Adipocyte (in vitro differentiated cells): Measurements from ENCODE around the gene LYPD8.

Experiments used
- DNase-seq: peaks from one replicate; pipeline ENCODE4 v3.0.0-alpha.2; 2015; ENCODE audit warnings: low read depth
- H3K27me3 ChIP-seq: replicated peaks from 2 replicates; pipeline ENCODE4 v1.7.0; 2013; ENCODE audit warnings: mild to moderate bottlenecking, low read length, moderate library complexity; ENCODE audit not compliant: control insufficient read depth, insufficient read depth
- H3K36me3 ChIP-seq: 2 replicates; pipeline ENCODE4 v1.7.0; 2013; ENCODE audit warnings: low read length, mild to moderate bottlenecking, moderate library complexity; ENCODE audit not compliant: control insufficient read depth, insufficient read depth, severe bottlenecking
- H3K4me1 ChIP-seq: 2 replicates; pipeline ENCODE4 v1.7.0; 2013; ENCODE audit warnings: mild to moderate bottlenecking, low read length, moderate library complexity; ENCODE audit not compliant: control insufficient read depth, insufficient read depth
- H3K4me3 ChIP-seq: 2 replicates; pipeline ENCODE4 v1.7.0; 2013; ENCODE audit warnings: mild to moderate bottlenecking, low read length, moderate library complexity
- H3K9ac ChIP-seq: 2 replicates; pipeline ENCODE4 v1.7.0; 2013; ENCODE audit warnings: mild to moderate bottlenecking, low read length, moderate library complexity
- H3K9me3 ChIP-seq: 2 replicates; pipeline ENCODE4 v1.7.0; 2013; ENCODE audit warnings: mild to moderate bottlenecking, low read length, moderate library complexity; ENCODE audit not compliant: control insufficient read depth

Gene LYPD8

DNA sequence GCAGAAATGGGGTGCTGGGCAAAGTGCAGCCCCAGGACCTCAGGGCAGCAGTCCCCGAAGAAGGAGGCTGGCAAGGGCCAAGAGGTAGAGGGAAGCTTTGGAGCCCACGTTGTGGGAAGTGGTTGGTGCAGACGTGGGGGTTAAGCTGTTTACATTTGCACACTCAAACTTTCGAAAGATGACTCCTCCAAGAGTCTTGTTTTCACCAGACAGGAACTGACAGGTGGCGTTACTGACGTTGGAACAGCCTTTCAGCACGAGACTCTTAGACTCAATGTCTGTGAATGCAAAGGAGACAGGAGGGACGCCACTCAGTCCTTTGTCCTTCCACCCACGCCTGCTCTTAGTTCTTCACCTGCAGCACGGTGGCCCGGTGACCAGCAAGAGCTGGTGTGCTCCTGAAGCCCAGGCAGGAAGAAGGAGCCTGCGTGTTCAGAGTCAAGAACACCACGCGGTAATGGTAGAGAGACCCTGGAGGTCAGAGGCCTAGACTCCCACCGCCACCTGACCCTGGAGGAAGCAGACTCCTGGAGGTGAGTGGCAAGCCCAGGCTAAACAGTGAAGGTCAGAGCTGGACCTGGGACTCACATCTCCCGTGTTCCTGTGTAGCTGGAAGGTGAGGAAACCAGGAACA, 15.9 kb downstream of the LYPD8 start:
- Histone ChIP-seq H3K4me3 (no peak overlapping the region), H3K4me1 (no peaks in the 10 kb centered on the region)
- DNase-seq: no peak

GRCh38 chr1:248737457-248737856, 18.1 kb downstream of the LYPD8 start:
- no peak overlapping the region for H3K9ac ChIP-seq
- no peaks in the 10 kb centered on the region for H3K36me3 ChIP-seq
- H3K27me3 ChIP-seq: no peaks in the 10 kb centered on the region
- no peaks in the 10 kb centered on the region for H3K4me1 ChIP-seq
- H3K9me3 ChIP-seq: no peaks in the 10 kb centered on the region
- no peak overlapping the region for H3K4me3 ChIP-seq
- DNase-seq: no peak

More for the DNA sequence above, 15.9 kb downstream of the LYPD8 start:
- no peak overlapping the region for H3K9ac ChIP-seq
- no peaks in the 10 kb centered on the region for H3K36me3 ChIP-seq
- no peaks in the 10 kb centered on the region for H3K9me3 ChIP-seq
- no peaks in the 10 kb centered on the region for H3K27me3 ChIP-seq

DNA sequence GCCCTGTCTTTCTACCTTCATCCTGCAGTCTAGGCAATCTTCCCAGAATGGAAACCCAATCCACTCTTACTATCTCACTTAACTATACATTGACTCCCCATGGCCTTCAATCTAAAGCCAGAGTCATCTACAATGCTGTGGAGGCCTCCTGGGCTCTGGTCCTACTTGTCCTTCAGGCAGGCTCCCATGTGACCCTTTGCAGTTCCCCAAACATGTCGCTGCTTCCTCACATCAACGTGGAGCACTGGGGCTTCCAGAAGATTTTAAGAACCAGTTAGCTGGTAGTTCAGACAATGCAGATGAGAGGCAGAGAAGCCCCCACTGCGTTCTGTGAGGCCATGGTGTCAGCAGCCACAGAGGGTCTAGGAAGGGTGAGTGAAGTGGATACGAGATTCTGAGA, 18.6 kb downstream of the LYPD8 start:
- H3K36me3 ChIP-seq: no peaks in the 10 kb centered on the region
- H3K4me3 ChIP-seq: no peak overlapping the region
- H3K9me3 ChIP-seq: no peaks in the 10 kb centered on the region
- DNase-seq: no peak
- no peaks in the 10 kb centered on the region for H3K27me3 ChIP-seq
- no peak overlapping the region for H3K9ac ChIP-seq
- no peaks in the 10 kb centered on the region for H3K4me1 ChIP-seq

GRCh38 chr1:248733566-248733965, 22.0 kb downstream of the LYPD8 start:
- DNase-seq: no peak
- Histone ChIP-seq H3K9ac (no peak overlapping the region), H3K9me3 (no peaks in the 10 kb centered on the region), H3K36me3 (no peaks in the 10 kb centered on the region), H3K4me1 (no peaks in the 10 kb centered on the region), H3K4me3 (no peak overlapping the region), H3K27me3 (no peaks in the 10 kb centered on the region)

DNA sequence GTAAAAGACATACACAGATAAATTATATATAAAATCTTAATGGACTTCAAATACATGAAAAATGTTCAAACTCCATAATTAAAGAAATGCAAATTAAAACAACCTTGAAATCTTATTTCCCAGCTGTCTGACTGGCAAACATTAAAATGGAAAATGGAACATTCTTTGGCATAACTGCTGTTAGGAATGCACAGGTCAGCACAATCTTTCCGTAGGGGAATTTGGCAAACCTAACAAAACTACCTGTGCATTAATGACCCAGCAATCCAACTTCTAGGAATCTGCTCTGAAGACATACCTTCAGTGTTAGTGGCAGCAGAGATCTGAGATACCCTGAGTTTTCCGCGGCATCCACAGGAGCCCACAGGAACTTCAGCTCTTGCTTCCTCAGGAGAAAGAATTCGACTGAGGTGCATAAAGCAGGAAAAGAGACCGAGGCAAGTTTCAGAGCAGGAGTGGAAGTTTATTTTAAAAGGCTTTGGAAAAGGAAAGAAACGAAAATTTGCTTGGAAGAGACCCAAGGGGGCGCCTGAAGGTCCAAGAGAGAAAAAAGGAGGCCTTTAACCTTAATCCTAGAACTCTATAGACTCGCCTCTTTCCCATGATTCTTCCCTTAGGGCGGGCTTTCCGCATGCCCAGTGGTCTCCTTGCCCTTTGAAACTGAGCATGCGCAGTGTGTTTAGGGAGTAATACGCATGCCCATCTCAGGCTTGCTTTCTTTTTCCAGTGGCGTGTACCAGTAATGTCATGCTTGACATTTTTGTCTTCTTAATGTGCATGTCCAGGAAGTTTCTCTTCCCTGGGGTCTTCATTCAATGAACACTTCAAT, 24.8 kb downstream of the LYPD8 start:
- H3K4me3 ChIP-seq: no peak overlapping the region
- H3K9ac ChIP-seq: no peak overlapping the region
- H3K36me3 ChIP-seq: no peaks in the 10 kb centered on the region
- H3K4me1 ChIP-seq: no peaks in the 10 kb centered on the region
- H3K27me3 ChIP-seq: no peaks in the 10 kb centered on the region
- no peaks in the 10 kb centered on the region for H3K9me3 ChIP-seq
- DNase-seq: no peak

DNA sequence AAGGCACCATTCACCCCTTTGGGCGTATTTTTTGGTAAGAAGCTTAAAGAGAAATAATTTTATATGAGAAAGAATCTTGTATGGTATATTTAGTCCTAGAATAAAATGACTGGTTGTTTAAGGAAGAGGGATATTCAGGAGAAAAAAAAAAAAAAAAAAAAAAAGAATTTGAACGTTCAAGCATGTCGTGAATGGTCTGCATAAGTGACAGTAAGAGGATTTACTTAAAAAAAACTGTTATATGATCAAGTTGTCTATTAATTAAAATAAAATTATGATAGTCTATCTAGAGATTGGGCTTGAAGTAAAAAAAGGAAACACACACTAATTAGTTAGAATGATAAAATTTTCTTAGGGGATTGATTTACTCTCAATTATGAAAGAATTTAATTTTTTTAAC, 41.3 kb downstream of the LYPD8 start:
- Histone ChIP-seq H3K4me3 (no peak overlapping the region), H3K9me3 (peaks cover 40% of the 10 kb centered on the region), H3K4me1 (no peaks in the 10 kb centered on the region), H3K9ac (no peak overlapping the region), H3K36me3 (no peaks in the 10 kb centered on the region), H3K27me3 (no peaks in the 10 kb centered on the region)
- DNase-seq: no peak

DNA sequence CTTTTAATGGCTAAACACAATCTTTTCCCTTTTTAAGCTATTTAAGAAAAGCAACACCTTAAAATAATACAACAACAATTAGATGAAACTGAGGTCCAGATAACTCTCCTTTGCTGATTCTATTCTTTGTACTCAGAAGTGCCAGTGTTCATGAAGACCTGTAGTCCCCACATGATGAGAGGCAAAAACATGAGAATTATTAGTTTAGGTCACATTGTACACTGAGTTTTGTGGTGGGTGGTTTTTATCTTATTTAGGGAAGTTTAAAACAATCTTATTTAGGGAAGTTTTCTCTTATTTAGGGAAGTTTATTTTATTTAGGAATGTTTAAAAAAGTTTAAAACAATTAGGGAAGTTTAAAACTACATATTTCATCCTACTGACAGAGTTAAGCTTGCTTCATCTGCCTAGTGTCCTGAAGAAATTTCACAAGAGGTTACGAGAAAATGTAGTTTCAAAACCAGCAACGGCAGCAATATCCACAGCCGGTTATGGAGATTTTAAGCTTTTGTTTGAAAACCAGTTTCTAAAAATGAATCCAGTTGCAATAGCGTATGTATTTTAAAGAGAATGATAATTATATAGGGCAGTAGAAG, 45.2 kb downstream of the LYPD8 start:
- no peak overlapping the region for H3K9ac ChIP-seq

GRCh38 chr1:248704606-248705005, 51.0 kb downstream of the LYPD8 start:
- Histone ChIP-seq H3K4me3 (no peak overlapping the region), H3K9me3 (no peaks in the 10 kb centered on the region), H3K27me3 (no peaks in the 10 kb centered on the region), H3K4me1 (no peaks in the 10 kb centered on the region), H3K9ac (no peak overlapping the region), H3K36me3 (no peaks in the 10 kb centered on the region)
- no peak for DNase-seq

More for the DNA sequence above, 45.2 kb downstream of the LYPD8 start:
- Histone ChIP-seq H3K27me3 (no peaks in the 10 kb centered on the region), H3K4me1 (no peaks in the 10 kb centered on the region), H3K9me3 (peaks cover 25% of the 10 kb centered on the region), H3K36me3 (no peaks in the 10 kb centered on the region), H3K4me3 (no peak overlapping the region)
- no peak for DNase-seq

- Histone ChIP-seq H3K36me3 (no peaks in the 10 kb centered on the region), H3K9me3 (no peaks in the 10 kb centered on the region), H3K27me3 (no peaks in the 10 kb centered on the region), H3K9ac (no peak overlapping the region), H3K4me3 (no peak overlapping the region), H3K4me1 (no peaks in the 10 kb centered on the region)
- DNase-seq: peak; percentile 2
Observed at GRCh38 chr1:248703674-248704073, 51.9 kb downstream of the LYPD8 start.

DNA sequence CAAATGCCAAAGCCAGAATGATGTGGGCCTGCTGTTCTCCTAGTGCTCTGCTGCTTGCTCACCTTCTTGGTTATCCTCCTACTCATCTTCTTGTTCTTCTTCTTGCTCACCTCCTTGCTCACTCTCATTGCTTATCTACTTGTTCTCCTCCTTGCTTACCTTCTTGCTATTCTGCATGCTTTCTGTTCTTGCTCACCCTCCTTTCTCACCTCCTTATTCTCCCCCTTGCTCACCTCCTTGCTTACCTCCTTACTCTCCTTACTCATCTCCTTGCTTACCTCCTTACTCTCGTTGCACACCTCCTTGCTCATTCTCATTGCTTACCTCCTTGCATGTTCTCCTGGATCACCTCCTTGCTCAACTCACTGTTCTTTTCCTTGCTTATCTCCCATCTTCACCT, 52.8 kb downstream of the LYPD8 start, which contains the start of gene OR14I1:
Gene OR14I1 (minus strand): TSS at position 53 of the 400 bp plus-strand sequence.
- Histone ChIP-seq H3K9ac (no peak within 1 kb of the TSS), H3K36me3 (no peaks in the 10 kb centered on the region), H3K27me3 (no peaks in the 10 kb centered on the region), H3K9me3 (no peaks in the 10 kb centered on the region), H3K4me3 (no peak within 1 kb of the TSS), H3K4me1 (no peaks in the 10 kb centered on the region)
- no peak for DNase-seq

DNA sequence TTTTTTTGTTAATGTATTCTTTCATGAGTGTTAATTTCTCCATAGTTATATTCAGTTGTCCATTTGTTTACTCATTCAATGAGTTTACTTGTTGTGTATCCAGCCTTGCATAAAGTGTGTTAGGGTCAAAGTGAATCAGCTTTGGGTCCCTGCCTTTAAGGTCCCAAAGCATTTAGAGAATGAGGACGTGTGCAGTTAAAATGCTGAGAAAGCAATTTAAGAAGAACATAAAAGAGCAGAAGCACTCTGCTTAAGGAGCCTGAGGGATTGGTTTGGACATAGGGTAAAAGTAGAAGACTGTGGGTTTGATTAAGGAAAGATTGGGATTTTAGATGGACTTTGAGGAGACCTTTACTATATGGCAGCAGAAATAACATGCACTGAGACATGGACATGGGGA, 56.5 kb downstream of the LYPD8 start:
- Histone ChIP-seq H3K4me3 (no peak overlapping the region), H3K9ac (no peak overlapping the region), H3K4me1 (no peaks in the 10 kb centered on the region), H3K9me3 (no peaks in the 10 kb centered on the region), H3K36me3 (no peaks in the 10 kb centered on the region), H3K27me3 (no peaks in the 10 kb centered on the region)
- no peak for DNase-seq
